SKM-1 (cell line): ENCODE measurements around the gene LMBRD2.
"Not testable (repeated sequence)": the region's sequence is repeated elsewhere in the genome, so short reads cannot be mapped to it uniquely, and the experiment has no call there.

ENCODE experiments used
- DNase-seq: peaks from one replicate; lab custom pipeline; 2025; ENCODE audit not compliant: unreplicated experiment; lab: John Stamatoyannopoulos, UW

Gene LMBRD2

GRCh38 chr5:36162810-36163486, 11.3 kb upstream of the LMBRD2 start:
- DNase-seq, result no peak

DNA sequence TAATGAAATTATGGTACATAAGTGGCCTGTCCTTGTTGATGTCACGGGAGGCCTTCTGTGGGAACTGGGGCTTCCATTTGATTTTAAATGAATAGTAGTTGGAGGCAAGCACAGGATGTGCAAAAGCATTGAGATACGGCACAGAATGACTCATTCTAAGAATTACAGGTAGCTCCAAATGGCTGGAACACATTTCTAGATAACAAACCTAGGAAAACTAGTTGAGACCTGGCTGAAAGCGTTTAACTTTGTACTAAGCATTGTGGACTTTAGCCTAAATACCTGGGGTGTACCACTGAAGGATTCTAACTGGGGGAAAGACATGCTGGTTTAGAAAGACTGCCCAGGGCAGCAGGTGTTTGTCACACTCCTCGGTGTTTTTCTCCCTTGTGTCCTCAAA, 9.7 kb upstream of the LMBRD2 start:
- no peak for DNase-seq

- no peak for DNase-seq
Measured at GRCh38 chr5:36160617-36161016, 8.9 kb upstream of the LMBRD2 start.

GRCh38 chr5:36158144-36158543, 6.5 kb upstream of the LMBRD2 start:
- no peak for DNase-seq

GRCh38 chr5:36156619-36157018, 4.9 kb upstream of the LMBRD2 start:
- DNase-seq, result no peak

DNA sequence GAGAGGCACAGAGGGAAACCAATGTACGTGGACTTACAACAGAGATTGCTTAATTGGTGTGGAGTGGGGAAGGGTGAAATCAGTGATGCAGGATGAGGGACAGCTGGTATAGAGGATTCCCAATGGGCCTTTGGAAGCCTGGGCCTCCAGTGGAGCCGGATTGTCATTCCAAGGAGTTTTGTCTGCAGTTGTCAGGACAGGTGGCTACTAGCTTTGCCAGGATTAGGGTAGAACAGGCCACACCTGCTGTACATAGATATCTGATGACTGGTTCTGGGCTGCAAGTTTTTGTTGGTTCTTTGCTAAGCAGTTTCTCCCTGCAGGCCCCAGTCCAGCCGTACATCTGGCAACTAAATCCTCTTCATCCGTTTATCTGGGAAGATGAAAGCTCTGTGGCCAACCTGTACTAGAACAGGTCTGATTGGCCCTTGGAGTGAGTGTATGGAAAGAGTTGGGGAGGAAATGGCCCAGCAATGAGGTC, 4.5 kb upstream of the LMBRD2 start:
- DNase-seq, result no peak

- no peak for DNase-seq
Measured at GRCh38 chr5:36155291-36155690, 3.6 kb upstream of the LMBRD2 start.

DNA sequence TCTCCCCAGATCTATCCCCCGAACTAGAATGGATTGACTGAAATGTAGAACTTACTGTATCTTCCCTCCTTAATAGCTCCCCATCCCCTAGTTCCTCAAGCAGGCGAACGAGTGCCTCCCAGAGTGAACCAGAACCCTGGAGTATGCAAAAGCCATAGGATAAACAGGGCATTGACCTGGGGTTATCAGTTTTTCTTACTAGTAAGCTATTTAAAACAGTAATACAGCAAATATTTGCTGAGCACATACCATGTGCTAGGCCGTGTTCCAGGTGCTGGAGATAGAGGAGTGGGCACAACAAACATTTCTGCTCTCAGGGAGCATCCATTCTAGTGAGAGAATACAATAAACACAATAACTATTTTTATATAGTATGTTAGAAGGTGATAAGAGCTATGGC, 2.0 kb upstream of the LMBRD2 start:
- DNase-seq, result no peak

GRCh38 chr5:36153298-36153677, 1.6 kb upstream of the LMBRD2 start:
- DNase-seq, result no peak

GRCh38 chr5:36152324-36153297, 924 bp upstream of the LMBRD2 start:
- no peak for DNase-seq

GRCh38 chr5:36150676-36151433, 832 bp downstream of the LMBRD2 start:
- no peak for DNase-seq

GRCh38 chr5:36147681-36148080, 4.0 kb downstream of the LMBRD2 start:
- DNase-seq, result no peak

DNA sequence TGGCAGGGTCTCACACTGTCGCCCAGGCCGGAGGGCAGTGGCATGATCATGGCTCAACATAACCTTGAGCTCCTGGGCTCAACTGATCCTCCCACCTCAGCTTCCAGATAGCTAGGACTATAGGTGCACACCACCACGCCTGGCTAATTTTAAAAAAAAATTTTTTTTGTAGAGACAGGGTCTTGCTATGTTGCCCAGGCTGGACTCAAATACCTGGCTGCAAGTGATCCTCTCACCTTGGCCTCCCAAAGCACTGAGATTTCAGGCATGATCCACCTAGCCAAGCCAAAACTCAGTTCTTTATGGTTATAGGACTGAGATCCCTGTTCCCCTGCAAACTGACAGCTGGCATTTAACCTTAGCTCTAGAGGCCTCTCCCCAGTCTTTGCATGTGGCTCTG, 5.3 kb downstream of the LMBRD2 start:
- no peak for DNase-seq

- no peak for DNase-seq
Measured at GRCh38 chr5:36145311-36145710, 6.4 kb downstream of the LMBRD2 start.

DNA sequence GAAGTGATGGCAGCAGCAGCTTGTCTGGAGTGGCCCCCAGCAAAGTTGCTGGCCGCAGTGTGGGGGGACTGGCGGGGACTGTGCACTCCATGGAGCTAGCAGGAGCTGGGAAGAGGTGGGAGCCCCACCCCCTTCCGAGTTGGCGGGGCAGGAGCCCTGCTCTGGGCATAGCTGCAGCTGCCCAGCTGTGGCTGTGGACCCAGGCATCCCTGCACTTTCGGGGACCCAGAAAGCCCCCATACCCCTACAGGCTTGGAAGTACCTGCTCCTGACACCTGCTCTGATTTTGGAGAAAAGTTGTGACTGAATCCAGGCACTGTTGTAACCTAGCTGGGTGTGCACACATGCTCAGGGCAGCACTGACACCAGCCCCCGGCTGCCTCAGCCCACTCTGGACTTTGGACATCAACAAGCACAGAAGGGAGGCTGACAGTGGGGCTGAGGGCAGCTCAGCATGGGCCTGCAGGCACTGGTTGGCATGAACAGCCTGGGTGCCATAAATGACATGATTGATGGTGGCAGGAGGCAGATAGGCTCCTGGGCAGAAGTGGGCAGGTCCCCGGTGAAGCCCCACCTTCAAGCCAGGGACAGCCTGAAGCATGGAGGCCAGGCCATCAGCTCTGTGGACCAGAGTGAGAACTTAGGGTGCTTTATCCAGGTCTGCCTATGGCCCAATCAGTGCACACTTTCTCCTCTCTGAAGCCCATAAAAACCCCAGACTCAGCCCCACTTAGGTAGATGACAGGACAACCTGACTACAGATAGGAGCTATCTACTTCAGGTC, 12.6 kb downstream of the LMBRD2 start:
- no peak for DNase-seq

- DNase-seq, result no peak
Measured at GRCh38 chr5:36136581-36136980, 15.1 kb downstream of the LMBRD2 start.

GRCh38 chr5:36135988-36136387, 15.7 kb downstream of the LMBRD2 start:
- DNase-seq, result no peak

DNA sequence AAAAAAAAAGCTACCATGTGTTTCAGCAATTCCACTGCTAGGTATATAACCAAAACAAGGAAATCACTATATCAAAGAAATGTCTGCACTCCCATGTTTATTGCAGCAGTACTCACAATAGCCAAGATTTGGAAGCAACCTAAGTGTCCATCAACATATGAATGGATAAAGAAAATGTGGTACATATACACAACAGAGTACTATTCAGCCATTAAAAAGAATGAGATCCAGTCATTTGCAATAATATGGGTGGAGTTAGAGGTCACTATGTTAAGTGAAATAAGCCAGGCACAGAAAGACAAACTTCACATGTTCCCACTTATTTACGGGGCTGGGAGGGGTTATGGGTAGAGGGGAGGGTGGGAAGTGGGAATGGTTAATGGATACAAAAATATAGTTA, 18.7 kb downstream of the LMBRD2 start:
- not testable (repeated sequence) for DNase-seq

DNA sequence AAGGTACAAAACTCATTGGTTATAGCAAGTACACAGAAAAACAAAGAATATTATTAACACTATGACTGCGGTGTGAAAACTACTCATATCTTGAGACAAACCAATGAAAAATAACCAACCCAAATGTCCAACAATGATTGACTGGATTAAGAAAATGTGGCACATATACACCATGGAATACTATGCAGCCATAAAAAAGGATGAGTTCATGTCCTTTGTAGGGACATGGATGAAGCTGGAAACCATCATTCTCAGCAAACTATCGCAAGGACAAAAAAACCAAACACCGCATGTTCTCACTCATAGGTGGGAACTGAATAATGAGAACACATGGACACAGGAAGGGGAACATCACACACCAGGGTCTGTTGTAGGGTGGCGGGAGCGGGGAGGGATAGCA, 22.0 kb downstream of the LMBRD2 start:
- DNase-seq, result not testable (repeated sequence)

- DNase-seq, result no peak
Measured at GRCh38 chr5:36128795-36129194, 22.9 kb downstream of the LMBRD2 start.

GRCh38 chr5:36125868-36126267, 25.8 kb downstream of the LMBRD2 start:
- DNase-seq, result no peak
